Tongue (tissue), 2 donors: Measurements from ENCODE around the gene MAST3. TPM values are rescaled to one million over a fixed set of nuclear protein-coding genes. Genes with fewer than 3 reads are reported as not detected.
A peak's percentile ranks its signal among the peaks of the same experiment; 100 is the strongest.
"Not testable (repeated sequence)": the region's sequence is repeated elsewhere in the genome, so short reads cannot be mapped to it uniquely, and the experiment has no call there.

ENCODE experiments used
- DNase-seq: peaks from one replicate; pipeline ENCODE4 v3.0.0-alpha.2; 2015
- total RNA-seq: library from RNA; depleted of rRNA; stranded (reverse); fragments of >200 nt; gene quantifications from one replicate; pipeline ENCODE4 v1.2.3, GENCODE V29; 2014

MAST3 gene
- total RNA-seq, 1 donor from 2014 or later: 4.9 TPM

GRCh38 chr19:18137657-18138339 lies 40.2 kb downstream of the MAST3 start:
- DNase-seq: no peak

GRCh38 chr19:18140473-18140872 lies 42.9 kb downstream of the MAST3 start:
- DNase-seq: no peak

DNA sequence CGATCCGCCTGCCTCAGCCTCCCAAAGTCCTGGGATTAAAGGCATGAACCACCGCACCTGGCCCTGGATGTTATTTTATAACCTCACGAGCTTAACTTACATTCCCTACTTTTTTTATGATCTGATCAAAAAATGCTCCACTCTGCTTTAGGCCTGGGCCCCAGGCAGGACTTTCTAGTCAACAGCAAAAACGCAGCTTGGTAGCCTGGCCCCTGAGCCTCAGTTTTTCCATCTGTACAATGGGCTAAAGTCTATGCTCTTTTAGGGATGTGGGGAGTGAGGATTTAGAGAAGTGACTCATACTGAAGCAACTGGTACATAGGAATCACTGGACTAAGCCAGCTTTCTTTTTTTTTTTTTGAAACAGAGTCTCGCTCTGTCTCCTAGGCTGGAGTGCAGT lies 43.5 kb downstream of the MAST3 start:
- DNase-seq: no peak

GRCh38 chr19:18143902-18144301 lies 46.3 kb downstream of the MAST3 start:
- no peak for DNase-seq

DNA sequence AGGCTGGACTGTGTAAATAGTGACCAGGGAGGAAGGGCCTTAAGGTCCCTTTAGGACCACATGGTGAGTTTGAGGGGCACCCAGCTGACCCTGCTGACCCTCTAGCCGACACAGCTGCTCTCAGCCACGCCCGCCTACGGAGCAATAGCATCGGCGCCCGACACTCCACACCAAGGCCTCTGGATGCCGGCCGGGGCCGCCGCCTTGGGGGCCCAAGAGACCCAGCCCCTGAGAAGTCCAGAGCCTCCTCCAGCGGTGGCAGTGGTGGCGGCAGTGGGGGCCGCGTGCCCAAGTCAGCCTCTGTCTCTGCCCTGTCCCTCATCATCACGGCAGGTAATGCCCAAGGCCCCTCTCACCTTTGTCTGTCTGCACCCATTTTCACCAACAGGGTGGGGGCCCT lies 46.8 kb downstream of the MAST3 start:
- no peak for DNase-seq

GRCh38 chr19:18144906-18145305 lies 47.3 kb downstream of the MAST3 start:
- DNase-seq: no peak

DNA sequence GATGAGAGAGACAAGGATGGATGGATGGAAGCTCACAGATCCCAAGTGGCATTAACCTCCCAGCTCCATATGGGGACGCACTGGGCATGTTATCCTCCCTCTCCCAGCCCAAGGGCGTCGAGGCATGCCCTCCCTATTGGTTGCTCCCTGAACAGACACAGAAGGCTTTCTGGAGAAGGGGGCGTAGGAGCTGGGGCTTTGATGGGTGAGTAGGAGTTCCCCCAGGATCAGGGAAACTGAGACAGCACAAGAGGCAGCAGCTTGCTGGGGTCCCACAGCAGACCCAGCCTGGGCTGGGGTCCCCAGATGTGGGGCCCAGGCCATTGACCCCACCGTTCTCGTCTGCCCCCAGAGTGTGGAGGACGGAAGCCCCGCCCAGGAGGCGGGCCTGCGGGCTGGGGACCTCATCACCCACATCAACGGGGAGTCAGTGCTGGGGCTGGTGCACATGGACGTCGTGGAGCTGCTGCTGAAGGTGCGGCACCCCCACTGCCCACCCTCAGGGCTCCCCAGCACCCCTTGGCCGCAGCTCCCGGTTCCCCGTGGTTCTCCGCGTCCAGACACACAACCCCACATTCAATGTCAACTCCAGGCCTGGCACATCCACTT lies 47.9 kb downstream of the MAST3 start:
- DNase-seq: no peak

- no peak for DNase-seq
These were observed 49.8 kb downstream of the MAST3 start for GRCh38 chr19:18147396-18147795.

DNA sequence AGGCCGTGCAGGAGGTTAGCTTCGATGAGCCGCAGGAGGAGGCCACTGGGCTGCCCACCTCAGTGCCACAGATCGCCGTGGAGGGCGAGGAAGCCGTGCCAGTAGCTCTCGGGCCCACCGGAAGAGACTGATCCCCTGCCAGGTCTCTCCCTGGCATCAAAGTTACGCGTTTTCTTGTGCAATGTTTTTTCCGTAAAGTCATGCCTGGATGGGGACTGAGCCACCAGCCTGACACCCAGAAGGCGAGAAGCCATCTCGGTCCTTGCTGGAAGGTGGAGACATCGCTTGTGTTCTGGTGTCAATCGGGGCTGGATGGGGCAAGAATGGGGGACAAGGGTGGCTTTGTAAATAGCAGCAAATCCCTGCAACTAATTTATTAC lies 52.0 kb downstream of the MAST3 start:
- no peak for DNase-seq

DNA sequence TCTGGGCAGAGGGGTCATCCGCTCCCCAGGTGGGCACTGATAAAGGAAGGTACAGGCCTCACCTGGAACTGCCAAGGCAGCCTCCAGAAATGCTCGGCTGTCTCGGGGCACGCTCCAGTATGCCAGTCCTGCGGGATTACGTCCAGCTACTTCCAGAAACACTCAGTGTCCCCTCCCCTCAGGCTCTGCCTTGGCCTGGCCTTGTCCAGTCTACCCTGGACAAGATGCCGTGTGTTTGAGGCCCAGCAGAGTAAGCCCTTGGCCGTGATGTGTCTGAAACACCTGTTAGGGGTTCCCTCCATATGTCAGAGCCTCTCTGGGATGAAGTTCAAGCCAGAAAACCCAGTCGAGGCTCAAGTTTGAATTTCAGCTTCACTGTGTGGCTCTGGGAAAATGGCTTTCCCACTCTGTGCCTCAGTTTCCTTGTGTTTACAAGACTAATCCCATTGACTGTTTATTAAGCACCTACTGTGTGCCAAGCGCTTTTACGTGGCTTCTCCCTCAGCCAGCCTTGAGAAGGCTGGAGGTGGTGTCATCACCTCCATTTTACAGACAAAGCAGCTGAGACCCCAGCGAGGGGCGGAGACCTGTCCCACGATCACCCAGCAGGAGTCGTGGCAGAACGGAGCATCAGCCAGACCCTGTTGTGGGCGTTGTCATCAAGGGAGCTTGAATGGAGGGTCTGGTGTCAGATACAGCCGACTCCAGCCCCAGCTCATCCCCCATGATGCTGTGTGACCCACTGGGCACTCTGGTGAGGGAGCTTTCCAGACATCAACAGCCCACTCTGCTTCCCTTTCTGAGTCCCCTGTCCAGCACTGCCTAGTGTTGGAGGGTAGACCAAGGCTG lies 53.4 kb downstream of the MAST3 start:
- DNase-seq: no peak

DNA sequence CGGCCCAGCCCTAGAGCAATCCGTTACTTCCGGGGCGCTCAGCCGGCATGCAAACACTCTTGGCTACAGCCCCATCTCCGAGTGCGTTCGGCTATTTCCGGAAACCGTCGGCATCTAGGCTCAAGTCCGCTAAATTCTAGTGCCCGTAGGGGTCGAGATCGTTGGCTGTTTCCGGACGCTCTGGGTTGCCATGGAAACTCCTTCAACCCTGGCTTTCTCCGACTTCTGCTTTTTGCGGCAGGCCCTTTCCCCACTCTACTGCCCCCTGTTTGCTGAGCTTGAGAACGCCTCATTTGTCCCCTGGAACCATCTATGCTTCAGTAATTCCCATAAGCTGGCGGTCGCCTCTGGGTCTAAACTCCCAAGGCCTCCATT lies 54.9 kb downstream of the MAST3 start:
- DNase-seq: peak; percentile 98

GRCh38 chr19:18152817-18153555 lies 55.4 kb downstream of the MAST3 start, which contains the start of gene PIK3R2:
Gene PIK3R2, plus strand, starts transcription at chr19:18153163. Its CDS starts 2,717 bp downstream, at chr19:18155880.
- peak; percentile 100 for DNase-seq

DNA sequence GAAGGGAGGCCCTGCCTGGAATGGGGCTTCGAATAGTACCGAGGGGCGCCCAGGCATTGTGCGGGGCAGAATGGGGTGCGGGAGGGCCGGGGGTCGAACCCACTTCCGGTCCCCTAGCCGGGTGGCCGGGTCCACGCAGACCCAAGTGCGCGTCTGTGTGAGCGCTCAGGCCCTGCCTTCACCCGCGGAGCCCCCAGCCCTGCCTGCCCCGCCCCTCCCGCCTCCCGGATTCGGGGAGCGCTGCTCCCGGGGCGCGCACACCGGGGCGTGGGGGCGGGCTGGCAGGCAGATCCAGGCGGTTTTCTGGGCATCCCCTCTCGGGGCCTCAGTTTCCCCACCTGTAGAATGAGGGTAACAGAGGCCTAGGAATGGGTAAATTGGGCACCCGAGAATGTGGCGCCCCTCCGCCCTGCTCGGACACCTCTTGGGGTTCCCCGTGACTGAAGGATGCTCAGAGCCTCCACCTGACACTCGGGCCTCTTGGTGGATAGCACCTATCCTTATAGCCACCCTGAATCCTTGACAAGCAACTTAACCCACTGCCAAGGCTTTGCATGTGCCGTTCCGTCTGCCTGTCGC lies 56.1 kb downstream of the MAST3 start:
- DNase-seq: no peak

- no peak for DNase-seq
These were observed 57.8 kb downstream of the MAST3 start for GRCh38 chr19:18155095-18156087.

DNA sequence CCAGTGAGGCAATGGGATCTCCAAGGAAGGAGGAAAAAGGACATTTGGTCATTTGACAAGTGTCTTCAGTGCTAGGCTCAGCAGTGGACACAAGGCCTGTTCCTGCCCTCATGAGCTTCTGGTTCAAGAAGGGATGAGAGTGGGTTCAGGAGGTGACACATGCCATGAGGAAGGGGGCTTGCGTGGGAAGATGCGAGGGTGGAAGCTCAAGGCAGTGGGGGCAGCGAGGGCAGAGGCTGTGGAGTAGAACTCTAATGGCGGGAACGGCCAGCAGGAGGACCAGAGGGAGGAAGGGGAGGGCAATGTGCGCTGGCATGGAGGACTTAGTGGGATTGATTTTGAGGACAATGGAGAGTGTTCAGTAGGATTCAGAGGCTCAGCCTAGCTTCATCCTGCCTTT lies 58.7 kb downstream of the MAST3 start:
- DNase-seq: no peak

DNA sequence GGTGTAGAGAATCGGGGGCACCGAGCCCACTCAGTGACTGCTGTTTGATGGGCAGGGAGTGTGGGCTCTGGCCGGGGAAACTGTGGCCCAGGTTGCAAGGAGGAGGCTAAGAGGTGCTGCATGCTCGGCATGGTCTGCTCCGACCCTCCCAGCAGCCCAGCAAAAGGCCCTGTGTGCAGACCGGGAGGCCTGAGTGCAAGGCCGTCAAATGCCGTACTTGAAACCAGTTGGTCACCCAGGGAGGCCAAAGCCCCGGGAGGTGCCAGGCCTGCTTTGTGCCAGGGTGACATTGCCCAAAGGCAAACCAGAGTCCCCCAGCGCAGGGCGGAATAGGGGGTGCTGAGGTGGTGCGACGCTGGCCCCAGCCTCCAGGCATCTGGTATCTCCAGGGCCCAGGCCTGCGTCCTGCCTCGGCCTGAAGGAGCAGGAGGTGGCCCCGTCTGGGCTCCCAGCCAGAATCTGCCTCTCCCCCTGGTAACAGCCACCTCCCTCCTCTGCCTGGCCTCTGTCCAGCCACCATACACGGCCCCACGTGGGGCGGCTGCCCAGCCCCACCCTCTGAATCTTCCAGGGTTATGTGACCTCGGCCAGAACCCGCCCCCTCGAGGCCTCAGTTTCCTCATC lies 59.4 kb downstream of the MAST3 start:
- peak; percentile 98 for DNase-seq

DNA sequence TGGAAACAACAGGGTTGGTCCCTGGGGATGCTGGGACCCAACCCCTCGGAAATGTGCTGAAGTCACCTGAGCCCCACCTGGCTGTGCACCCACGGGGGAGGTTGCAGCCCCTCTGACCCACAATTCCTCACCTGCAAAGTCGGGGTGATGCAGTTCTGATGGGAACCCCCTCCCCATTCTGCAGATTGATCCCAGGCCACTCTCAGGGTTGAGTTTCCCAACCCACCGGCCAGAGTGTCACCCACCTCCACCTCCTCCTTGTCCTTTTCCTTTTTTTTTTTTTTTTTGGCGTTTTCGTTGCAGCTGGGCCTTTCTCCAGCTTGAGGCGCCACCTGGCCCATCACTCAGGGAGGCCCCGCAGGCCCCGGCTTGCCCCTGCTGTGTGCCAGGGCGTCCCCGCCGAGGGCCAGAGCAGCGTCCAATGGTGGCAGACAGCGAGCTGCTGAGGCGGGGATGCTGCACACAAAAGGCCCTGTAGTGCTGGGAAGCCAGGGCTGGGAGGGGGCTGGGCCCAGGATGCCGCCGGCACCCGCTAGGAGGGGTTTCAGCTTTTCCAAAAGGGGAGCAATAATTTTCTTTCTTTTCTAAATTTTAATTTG lies 60.0 kb downstream of the MAST3 start:
- DNase-seq: peak; percentile 96

GRCh38 chr19:18158467-18158866 lies 60.9 kb downstream of the MAST3 start:
- no peak for DNase-seq

- DNase-seq: not testable (repeated sequence)
These were observed 61.6 kb downstream of the MAST3 start for GRCh38 chr19:18159059-18159616.

- no peak for DNase-seq
These were observed 62.2 kb downstream of the MAST3 start for GRCh38 chr19:18159810-18160209.
